KG1 (cell line): ENCODE data around the gene KLHL1.
"Not testable (repeated sequence)": the region's sequence is repeated elsewhere in the genome, so short reads cannot be mapped to it uniquely, and the experiment has no call there.

Experiments
- DNase-seq: peaks from one replicate; lab custom pipeline; 2025; lab: John Stamatoyannopoulos, UW

Gene KLHL1, protein sequence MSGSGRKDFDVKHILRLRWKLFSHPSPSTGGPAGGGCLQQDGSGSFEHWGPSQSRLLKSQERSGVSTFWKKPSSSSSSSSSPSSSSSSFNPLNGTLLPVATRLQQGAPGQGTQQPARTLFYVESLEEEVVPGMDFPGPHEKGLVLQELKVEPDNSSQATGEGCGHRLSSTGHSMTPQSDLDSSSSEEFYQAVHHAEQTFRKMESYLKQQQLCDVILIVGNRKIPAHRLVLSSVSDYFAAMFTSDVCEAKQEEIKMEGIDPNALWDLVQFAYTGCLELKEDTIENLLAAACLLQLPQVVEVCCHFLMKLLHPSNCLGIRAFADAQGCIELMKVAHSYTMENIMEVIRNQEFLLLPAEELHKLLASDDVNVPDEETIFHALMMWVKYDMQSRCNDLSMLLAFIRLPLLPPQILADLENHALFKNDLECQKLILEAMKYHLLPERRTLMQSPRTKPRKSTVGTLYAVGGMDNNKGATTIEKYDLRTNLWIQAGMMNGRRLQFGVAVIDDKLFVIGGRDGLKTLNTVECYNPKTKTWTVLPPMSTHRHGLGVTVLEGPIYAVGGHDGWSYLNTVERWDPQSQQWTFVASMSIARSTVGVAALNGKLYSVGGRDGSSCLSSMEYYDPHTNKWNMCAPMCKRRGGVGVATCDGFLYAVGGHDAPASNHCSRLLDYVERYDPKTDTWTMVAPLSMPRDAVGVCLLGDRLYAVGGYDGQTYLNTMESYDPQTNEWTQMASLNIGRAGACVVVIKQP

DNA sequence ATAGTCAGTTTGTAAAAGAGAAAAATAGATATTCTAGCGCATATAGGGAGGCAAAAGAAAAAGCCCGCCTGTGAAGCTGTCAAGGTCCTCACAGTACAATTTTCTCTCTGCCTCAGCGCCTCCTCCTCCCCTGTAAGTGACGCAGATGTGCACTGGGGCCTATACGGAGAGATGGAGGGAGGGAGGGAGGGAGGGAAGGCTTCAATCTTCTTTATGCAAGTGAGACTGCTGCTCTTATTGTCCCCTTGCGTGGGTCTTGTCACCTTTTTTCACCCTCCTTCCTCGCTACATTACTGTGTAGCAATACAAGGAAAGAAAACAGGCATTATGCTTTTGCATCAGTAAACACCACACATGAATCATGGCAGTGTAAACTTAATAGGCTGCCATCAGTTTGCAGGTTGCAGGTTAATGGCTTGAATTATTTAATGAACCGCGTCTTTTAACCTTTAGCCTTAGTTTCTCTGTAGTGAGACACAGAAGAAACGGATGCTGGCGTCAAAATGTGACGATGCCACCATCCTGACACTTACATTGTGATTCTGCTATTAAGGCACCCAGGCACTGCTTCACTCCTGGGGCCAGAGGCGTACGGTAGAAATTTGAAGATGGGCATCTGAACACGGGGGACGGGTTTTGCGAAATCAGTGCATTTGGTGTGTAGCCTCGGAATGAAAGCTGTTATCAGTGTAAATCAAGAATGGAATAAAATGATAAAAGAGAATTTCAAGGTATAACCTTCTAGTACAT is at the start of gene KLHL1:
KLHL1 (minus strand) TSS at position 97 of the 750 bp plus-strand sequence. CDS start 753 bp downstream, outside the sequence.
- DNase-seq: no peak

GRCh38 chr13:70142658-70143057 is 34.4 kb upstream of the KLHL1 start:
- not testable (repeated sequence) for DNase-seq

DNA sequence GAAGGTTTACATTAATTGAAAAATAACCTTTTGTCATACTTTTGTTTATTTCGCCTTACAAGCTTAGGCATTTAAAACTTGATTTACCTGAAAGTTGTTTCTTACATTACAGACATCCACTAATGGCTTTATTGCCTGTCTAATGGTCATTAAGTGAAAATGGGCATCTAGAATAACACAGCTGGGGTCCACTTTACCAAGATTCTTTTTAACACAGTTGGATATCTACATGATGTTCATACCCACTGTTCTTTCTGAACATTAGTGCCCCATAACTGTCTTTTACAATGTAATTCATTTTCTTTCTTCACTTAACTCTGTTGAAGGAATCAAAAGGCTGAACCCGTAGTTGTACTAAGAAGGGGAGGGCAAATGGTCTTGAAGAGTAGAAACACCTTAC is 19.8 kb upstream of the KLHL1 start:
- no peak for DNase-seq

- no peak for DNase-seq
Observed at GRCh38 chr13:70125693-70126092, 17.4 kb upstream of the KLHL1 start.

DNA sequence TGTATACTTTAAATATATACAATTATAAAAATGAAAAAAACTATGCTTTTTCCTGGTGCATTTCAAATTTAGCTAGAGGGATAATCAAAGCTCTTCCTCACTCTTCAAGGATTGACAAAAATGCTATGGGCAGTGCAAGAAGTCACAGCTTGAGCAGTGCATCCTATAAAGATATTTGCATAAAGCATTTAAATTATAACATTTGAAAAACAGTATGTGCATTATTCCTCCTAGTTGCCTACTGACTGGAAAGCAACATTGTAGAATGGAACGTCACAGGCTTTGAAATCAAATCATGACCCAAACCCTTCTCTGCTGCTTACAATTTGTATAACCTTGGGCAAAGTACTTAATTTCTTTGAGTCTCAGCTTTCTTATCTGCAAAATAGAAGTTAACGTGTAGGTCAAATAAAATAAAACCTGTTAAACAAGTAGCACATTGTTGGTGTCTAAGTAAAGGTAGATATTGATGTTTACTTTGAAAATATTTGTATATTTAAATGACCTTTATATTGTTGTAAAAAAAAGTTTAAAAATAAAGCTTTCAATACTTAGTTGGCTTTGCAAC is 9.2 kb upstream of the KLHL1 start:
- no peak for DNase-seq

- no peak for DNase-seq
Observed at GRCh38 chr13:70107498-70108281, 562 bp downstream of the KLHL1 start, which contains the start of gene ATXN8OS. ATXN8OS (plus strand) TSS chr13:70107826.

- DNase-seq: no peak
Observed at GRCh38 chr13:70107125-70107497, 1.1 kb downstream of the KLHL1 start.

GRCh38 chr13:70104481-70104880 is 3.8 kb downstream of the KLHL1 start:
- DNase-seq: no peak

- DNase-seq: no peak
Observed at GRCh38 chr13:70098669-70099068, 9.6 kb downstream of the KLHL1 start.

DNA sequence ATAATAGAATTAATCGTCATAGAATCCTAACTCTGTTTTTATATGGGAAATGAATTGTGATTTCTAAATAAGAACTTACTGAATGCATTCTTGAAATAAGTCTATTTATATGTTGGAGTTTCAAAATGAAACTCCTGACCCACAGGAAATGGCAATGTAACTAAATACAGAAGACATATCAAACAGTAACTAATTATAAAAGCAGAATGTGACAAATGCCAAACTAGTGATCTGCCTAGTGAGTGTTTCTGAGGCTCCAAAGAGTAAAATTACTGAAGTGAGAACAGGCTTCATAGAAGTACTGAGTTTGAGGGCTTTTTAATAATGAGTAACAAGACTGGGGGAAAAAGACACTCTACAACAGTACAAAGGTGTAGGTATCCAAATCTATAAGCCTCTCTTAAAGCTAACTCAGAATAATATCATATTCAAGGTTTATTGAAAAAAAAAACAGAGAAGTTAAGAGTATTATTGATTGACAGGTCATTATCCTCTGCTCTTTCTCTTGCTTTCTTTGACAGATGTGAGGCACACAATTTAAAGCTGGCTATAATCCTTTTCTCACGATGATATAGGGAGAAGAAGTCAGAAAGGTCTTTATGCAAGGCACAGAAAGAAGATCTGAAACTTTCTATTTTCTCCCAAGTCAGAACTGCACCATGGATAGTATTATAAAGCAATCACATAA is 18.1 kb downstream of the KLHL1 start:
- DNase-seq: no peak

DNA sequence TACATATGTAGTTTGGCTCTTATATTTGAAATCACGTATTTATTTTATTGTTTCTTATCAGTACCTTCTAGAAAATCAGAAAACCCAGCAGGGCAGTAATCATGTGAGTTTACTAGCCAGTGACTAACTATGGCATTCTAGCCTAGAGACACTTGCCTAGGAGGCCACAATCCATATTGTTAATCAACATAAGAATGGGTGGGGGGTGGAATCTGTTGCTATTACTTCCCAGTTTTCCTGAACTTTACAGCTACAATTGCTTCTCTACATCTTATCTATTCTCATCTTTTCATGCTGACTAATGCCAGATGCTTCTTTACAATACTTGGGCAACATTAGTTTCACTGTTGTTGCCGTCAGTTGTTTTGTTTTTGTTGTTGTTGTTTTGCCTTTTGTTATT is 19.3 kb downstream of the KLHL1 start:
- no peak for DNase-seq

- DNase-seq: no peak
Observed at GRCh38 chr13:70087247-70087646, 21.0 kb downstream of the KLHL1 start.

DNA sequence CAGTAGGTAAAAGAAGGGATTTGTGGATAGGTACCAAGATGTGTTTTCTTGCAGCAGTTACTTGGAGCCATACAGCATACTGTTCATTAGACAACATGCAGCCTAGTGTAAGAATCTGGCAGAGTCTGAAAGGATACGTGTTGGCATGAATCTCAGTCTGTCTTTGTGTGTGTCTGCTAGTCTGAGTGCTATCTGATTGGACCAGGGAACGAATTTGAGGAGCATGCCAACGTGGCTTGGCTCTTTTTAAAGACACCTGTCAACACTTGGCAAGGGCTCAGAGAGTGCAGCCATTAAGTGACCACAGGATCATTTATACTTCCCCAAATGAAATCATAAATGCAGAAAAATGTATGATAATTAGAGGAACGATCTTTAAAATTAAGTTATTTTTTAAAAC is 28.2 kb downstream of the KLHL1 start:
- no peak for DNase-seq

DNA sequence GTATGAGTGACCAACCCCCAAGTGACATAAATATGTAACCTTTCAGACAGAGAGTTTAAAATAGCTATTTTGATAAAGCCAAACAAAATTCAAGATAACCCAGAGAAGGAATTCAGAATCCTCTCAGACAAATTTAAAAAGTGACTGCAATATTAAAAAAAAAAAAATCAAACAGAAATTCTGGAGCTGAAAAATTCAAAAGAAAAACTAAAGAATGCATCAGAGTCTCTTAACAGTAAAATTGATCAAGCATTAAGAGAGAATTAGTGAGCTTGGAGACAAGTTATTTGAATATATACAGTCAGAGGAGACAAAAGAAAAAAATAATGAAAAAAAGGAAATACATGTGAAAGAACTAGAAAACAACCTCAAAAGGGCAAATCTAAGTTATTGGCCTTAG is 53.7 kb downstream of the KLHL1 start:
- DNase-seq: no peak

- DNase-seq: no peak
Observed at GRCh38 chr13:70051531-70051930, 56.7 kb downstream of the KLHL1 start.

- no peak for DNase-seq
Observed at GRCh38 chr13:70043685-70044084, 64.6 kb downstream of the KLHL1 start.

- DNase-seq: no peak
Observed at GRCh38 chr13:70042193-70042592, 66.1 kb downstream of the KLHL1 start.

GRCh38 chr13:70034286-70034685 is 74.0 kb downstream of the KLHL1 start:
- no peak for DNase-seq

- no peak for DNase-seq
Observed at GRCh38 chr13:70027551-70027950, 80.7 kb downstream of the KLHL1 start.

- DNase-seq: no peak
Observed at GRCh38 chr13:70023516-70023915, 84.7 kb downstream of the KLHL1 start.

GRCh38 chr13:70022646-70023045 is 85.6 kb downstream of the KLHL1 start:
- DNase-seq: no peak
